DOHH2 (cell line): ENCODE measurements around the gene PLAAT4.

Experiments used
- H3F3A ChIP-seq: fragments of 200-600 bp; sonication (generic), shearing (Covaris generic); 2 replicates; pipeline ENCODE4 v1.6.0; 2016; ENCODE audit warnings: antibody characterized with exemption, mild to moderate bottlenecking; ENCODE audit not compliant: control insufficient read depth, insufficient read depth
- H3K27ac ChIP-seq: fragments of 200-600 bp; sonication (generic); 2 replicates; pipeline ENCODE4 v1.5.1; 2014; ENCODE audit warnings: low read depth, mild to moderate bottlenecking, low read length, moderate library complexity
- H3K27me3 ChIP-seq: fragments of 200-600 bp; sonication (generic); 2 replicates; pipeline ENCODE4 v1.6.1; 2014; ENCODE audit warnings: mild to moderate bottlenecking, low read length, mixed read lengths; ENCODE audit not compliant: control insufficient read depth
- H3K36me3 ChIP-seq: fragments of 200-600 bp; sonication (generic); 2 replicates; pipeline ENCODE4 v1.6.1; 2014; ENCODE audit warnings: mild to moderate bottlenecking, low read length, moderate library complexity, mixed read lengths; ENCODE audit not compliant: control insufficient read depth
- H3K4me1 ChIP-seq: fragments of 200-600 bp; sonication (generic); 2 replicates; pipeline ENCODE4 v1.6.1; 2014; ENCODE audit warnings: mild to moderate bottlenecking, low read length, mixed read lengths; ENCODE audit not compliant: control insufficient read depth
- H3K4me2 ChIP-seq: fragments of 200-600 bp; sonication (generic); 2 replicates; pipeline ENCODE4 v1.6.0; 2014; ENCODE audit warnings: mild to moderate bottlenecking, low read length, moderate library complexity
- H3K4me3 ChIP-seq: fragments of 200-600 bp; sonication (generic); 2 replicates; pipeline ENCODE4 v1.5.1; 2014; ENCODE audit warnings: mild to moderate bottlenecking, low read length, mixed read lengths
- H3K79me2 ChIP-seq: fragments of 200-600 bp; sonication (generic); 2 replicates; pipeline ENCODE4 v1.6.1; 2014; ENCODE audit warnings: mild to moderate bottlenecking, low read length, mixed read lengths; ENCODE audit not compliant: control insufficient read depth
- H3K9me2 ChIP-seq: fragments of 200-600 bp; sonication (generic); replicated peaks from 2 replicates; pipeline ENCODE4 v1.6.1; 2014; ENCODE audit warnings: mild to moderate bottlenecking, low read length, mixed read lengths; ENCODE audit not compliant: control insufficient read depth
- H3K9me3 ChIP-seq: fragments of 200-600 bp; sonication (generic); 2 replicates; pipeline ENCODE4 v1.6.1; 2014; ENCODE audit warnings: antibody characterized with exemption, low read length, mixed read lengths; ENCODE audit not compliant: control insufficient read depth, insufficient read depth
- H4K20me1 ChIP-seq: fragments of 200-600 bp; sonication (generic); 2 replicates; pipeline ENCODE4 v1.6.0; 2014; ENCODE audit warnings: low read depth, mild to moderate bottlenecking, antibody characterized with exemption, low read length, moderate library complexity; ENCODE audit not compliant: control insufficient read depth, insufficient read depth
- EZH2phosphoT487 ChIP-seq: fragments of 200-600 bp; sonication (generic); IDR thresholded peaks from 2 replicates; pipeline ENCODE4 v1.6.1; 2017; ENCODE audit warnings: borderline replicate concordance, mild to moderate bottlenecking, antibody characterized with exemption, low read length, moderate library complexity, mixed read lengths
- TF ChIP-seq, protein P1 (sequence below): fragments of 200-600 bp; sonication (generic); IDR thresholded peaks from one replicate; pipeline ENCODE4 v1.5.1; 2014; ENCODE audit warnings: antibody characterized with exemption, mild to moderate bottlenecking, low read depth, low read length; ENCODE audit not compliant: poor library complexity, severe bottlenecking

PLAAT4 gene

DNA sequence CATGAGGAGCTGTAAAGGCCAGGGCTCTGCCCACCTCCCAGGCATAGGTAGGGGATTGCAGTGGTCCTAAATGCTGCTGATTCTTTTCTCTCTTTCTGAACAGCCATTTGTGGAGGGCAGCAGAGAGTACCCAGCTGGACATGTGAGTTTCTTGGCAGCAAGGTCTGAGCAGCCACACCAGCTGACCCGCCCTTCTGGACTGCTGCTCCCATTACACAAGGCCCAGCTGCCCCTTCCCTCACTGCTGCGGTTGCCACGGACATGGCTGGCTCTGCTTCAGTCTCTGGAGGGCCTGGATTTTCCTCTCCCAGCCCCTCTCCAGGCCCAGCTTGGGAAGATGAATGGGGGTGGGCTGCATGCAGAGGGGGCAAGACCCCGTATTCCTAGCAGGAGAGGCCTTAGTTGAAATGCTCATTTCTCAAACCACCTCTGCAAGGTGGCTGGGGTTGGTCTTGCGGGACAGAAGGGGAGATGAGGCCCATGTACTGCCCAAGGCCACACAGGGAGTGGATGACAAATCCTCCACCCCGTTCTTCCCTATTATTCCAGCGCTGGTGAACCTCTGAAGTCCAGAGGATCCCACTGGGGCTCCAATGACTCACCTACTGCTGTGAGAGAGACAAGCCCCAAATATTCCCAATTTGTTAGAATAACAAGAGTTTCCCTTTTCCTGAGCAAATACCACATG, 26.1 kb upstream of the PLAAT4 start:
- Histone ChIP-seq H3K9me2 (no peaks in the 10 kb centered on the region), H3K36me3 (no peaks in the 10 kb centered on the region), H3K79me2 (no peaks in the 10 kb centered on the region), H3K4me2 (no peak overlapping the region), H4K20me1 (no peaks in the 10 kb centered on the region), H3K27me3 (0 out of 2 replicates have a peak, but pooled peaks cover 3% of the 10 kb centered on the region), H3K4me3 (no peak overlapping the region), H3K27ac (no peak overlapping the region), H3F3A (no peaks in the 10 kb centered on the region), H3K9me3 (no peaks in the 10 kb centered on the region), H3K4me1 (no peaks in the 10 kb centered on the region)
- TF ChIP-seq, protein P1, sequence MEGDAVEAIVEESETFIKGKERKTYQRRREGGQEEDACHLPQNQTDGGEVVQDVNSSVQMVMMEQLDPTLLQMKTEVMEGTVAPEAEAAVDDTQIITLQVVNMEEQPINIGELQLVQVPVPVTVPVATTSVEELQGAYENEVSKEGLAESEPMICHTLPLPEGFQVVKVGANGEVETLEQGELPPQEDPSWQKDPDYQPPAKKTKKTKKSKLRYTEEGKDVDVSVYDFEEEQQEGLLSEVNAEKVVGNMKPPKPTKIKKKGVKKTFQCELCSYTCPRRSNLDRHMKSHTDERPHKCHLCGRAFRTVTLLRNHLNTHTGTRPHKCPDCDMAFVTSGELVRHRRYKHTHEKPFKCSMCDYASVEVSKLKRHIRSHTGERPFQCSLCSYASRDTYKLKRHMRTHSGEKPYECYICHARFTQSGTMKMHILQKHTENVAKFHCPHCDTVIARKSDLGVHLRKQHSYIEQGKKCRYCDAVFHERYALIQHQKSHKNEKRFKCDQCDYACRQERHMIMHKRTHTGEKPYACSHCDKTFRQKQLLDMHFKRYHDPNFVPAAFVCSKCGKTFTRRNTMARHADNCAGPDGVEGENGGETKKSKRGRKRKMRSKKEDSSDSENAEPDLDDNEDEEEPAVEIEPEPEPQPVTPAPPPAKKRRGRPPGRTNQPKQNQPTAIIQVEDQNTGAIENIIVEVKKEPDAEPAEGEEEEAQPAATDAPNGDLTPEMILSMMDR: no peak
- no peak for TF ChIP-seq EZH2phosphoT487

DNA sequence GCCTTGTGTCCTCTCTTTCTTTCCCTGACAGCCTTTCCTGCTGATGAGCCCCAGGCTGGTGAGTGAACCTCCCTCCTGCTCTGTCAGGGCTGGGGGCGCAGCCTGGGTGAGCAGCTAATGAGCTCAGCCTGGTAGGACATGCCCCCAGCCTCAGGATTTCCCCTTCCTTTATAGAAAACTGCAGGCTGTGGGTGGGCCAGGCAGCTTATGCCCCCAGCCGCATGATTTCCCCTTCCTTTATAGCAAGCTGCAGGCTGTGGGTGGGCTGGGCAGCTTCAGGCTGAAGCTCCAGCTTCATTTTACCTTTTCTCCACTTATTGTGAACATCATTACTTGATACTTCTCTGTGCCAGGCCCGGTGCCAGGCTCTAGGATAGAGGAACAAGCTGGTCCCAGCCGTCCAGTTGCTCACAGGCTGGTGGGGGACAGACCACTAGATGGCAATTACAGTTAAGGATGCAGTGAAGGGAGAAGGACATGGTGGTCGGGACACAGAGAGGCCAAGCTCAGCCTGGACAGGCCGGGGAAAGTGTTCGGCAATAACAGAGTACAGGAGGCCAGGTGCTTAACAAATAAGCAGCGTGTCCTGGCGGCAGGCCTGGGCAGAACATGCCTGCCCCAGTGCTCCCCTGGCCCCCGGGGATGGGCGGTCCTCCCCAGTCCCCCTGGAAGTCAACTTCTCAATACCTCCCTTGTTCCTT, 25.4 kb upstream of the PLAAT4 start:
- Histone ChIP-seq H3K4me2 (no peak overlapping the region), H3K9me3 (no peaks in the 10 kb centered on the region), H3K27ac (no peak overlapping the region), H3K27me3 (0 out of 2 replicates have a peak, but pooled peaks cover 3% of the 10 kb centered on the region), H4K20me1 (no peaks in the 10 kb centered on the region), H3K9me2 (no peaks in the 10 kb centered on the region), H3K79me2 (no peaks in the 10 kb centered on the region), H3F3A (no peaks in the 10 kb centered on the region), H3K4me1 (no peaks in the 10 kb centered on the region), H3K36me3 (no peaks in the 10 kb centered on the region), H3K4me3 (no peak overlapping the region)
- TF ChIP-seq EZH2phosphoT487: no peak
- TF ChIP-seq, protein P1: no peak

DNA sequence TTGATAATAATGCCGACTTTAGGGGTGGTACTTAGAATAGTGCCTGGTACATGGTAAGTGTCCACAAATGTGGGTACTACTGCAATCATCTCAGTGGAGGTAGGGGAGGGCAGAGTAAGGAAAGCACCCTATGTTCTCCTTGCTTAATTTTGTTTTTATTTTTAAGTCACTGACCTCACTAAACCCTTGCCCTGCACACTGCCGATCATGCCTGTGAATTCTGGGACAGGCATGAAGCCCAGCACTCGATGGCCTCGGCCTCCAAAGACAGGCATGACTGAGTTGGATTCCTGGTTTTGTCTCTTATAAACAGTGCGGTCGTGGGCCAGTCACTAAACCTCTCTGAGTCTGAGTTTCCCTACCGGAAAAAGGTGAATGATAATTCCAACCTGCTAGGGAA, 23.8 kb upstream of the PLAAT4 start:
- Histone ChIP-seq H3K4me1 (no peaks in the 10 kb centered on the region), H3K36me3 (no peaks in the 10 kb centered on the region), H4K20me1 (no peaks in the 10 kb centered on the region), H3K27me3 (no peaks in the 10 kb centered on the region), H3K9me3 (no peaks in the 10 kb centered on the region), H3K79me2 (no peaks in the 10 kb centered on the region), H3K27ac (no peak overlapping the region), H3F3A (no peaks in the 10 kb centered on the region), H3K9me2 (no peaks in the 10 kb centered on the region), H3K4me3 (no peak overlapping the region), H3K4me2 (no peak overlapping the region)
- no peak for TF ChIP-seq EZH2phosphoT487
- TF ChIP-seq, protein P1: no peak
